ENCODE data around the gene TPK1.

GRCh38 chr7:144473908-144474307 lies 361.9 kb downstream of the TPK1 start:
- TF ChIP-seq POLR2AphosphoS5 (IDR thresholded peaks at IDR 0.05; ENCODE audit: low read depth, low read length), result no peak
- no peak for TF ChIP-seq CTCF (IDR thresholded peaks at IDR 0.05)
- TF ChIP-seq TCF12 (IDR thresholded peaks at IDR 0.05), result no peak
- no peak for TF ChIP-seq FOXM1 (IDR thresholded peaks at IDR 0.05; ENCODE audit: low read depth)
- no peak for TF ChIP-seq REST (IDR thresholded peaks at IDR 0.05; ENCODE audit: low read depth, low read length)
- no peak for TF ChIP-seq USF2 (IDR thresholded peaks at IDR 0.05; ENCODE audit: borderline replicate concordance, low read depth, low read length)
- no peak for TF ChIP-seq TEAD4 (IDR thresholded peaks at IDR 0.05; ENCODE audit: borderline replicate concordance, insufficient read depth)
- TF ChIP-seq TAF1 (IDR thresholded peaks at IDR 0.05; ENCODE audit: borderline replicate concordance, low read depth, low read length), result no peak
- TF ChIP-seq MEF2A (IDR thresholded peaks at IDR 0.05; ENCODE audit: borderline replicate concordance, low read depth), result no peak
